B cell (primary cell): ENCODE data around the gene PRAME. TPM values are rescaled to one million over a fixed set of nuclear protein-coding genes. Genes with fewer than 3 reads are reported as not detected.

ENCODE experiments used
- ATAC-seq: fragments of 200-7000 bp; cut with Tn5 transposase; one replicate; pipeline ENCODE4 v1.10.0; 2021; ENCODE audit warnings: low read depth, mild to moderate bottlenecking, moderate number of reproducible peaks, moderate library complexity
- CTCF ChIA-PET: fragments of 350-600 bp; sonication (Branson Sonifier 250); formaldehyde crosslinking; loops from one replicate; lab custom pipeline; 2021; ENCODE audit warnings: antibody characterized with exemption, inconsistent platforms; lab: Charles Lee
- POLR2A ChIA-PET: fragments of 350-600 bp; sonication (Branson Sonifier 250); formaldehyde crosslinking; loops from one replicate; lab custom pipeline; 2021; ENCODE audit warnings: antibody characterized with exemption; lab: Charles Lee
- DNase-seq: peaks from one replicate; pipeline ENCODE4 v3.0.0; 2013
- H2AFZ ChIP-seq: 2 replicates; pipeline ENCODE4 v1.6.1; 2012; ENCODE audit warnings: mild to moderate bottlenecking, low read depth, low read length; ENCODE audit not compliant: insufficient read depth, poor library complexity, severe bottlenecking
- H3K27ac ChIP-seq, 2 donors: 1 replicate in 1 of 2; 2 replicates in 1 of 2; pipeline ENCODE4 v1.5.1; 2012 to 2013; ENCODE audit warnings: low read length in 2 of 2, mild to moderate bottlenecking in 2 of 2, moderate library complexity in 1 of 2
- H3K27me3 ChIP-seq, 4 experiments: fragments of 200-600 bp in 1 of 4; sonication (generic) in 1 of 4; replicated peaks in 1 of 4; 1 replicate in 2 of 4; 2 replicates in 2 of 4; pipeline versions ENCODE4 v1.6.1 to v1.7.0; 2013 to 2016; ENCODE audit warnings: low read length in 3 of 4, mild to moderate bottlenecking in 2 of 4, mixed read lengths in 1 of 4, moderate library complexity in 1 of 4; ENCODE audit not compliant: insufficient read depth in 4 of 4, control insufficient read depth in 3 of 4; ENCODE audit errors: control extremely low read depth in 1 of 4
- H3K36me3 ChIP-seq, 2 experiments: replicated peaks in 1 of 2; 1 replicate in 1 of 2; 2 replicates in 1 of 2; pipeline versions ENCODE4 v1.6.1 to v1.7.1; 2013; ENCODE audit warnings: low read length in 1 of 2; ENCODE audit not compliant: insufficient read depth in 2 of 2, control insufficient read depth in 1 of 2; ENCODE audit errors: control extremely low read depth in 1 of 2, extremely low read depth in 1 of 2
- H3K4me1 ChIP-seq, 2 donors: fragments of 200-600 bp in 1 of 2; sonication (generic) in 1 of 2; 1 replicate in 1 of 2; 2 replicates in 1 of 2; pipeline versions ENCODE4 v1.5.1 to v1.6.1; 2013 to 2017; ENCODE audit warnings: low read length in 2 of 2; ENCODE audit not compliant: control insufficient read depth in 2 of 2, insufficient read depth in 2 of 2
- H3K4me2 ChIP-seq: replicated peaks from 2 replicates; pipeline ENCODE3; 2012; ENCODE audit warnings: mild to moderate bottlenecking, low read depth, low read length; ENCODE audit not compliant: poor library complexity, severe bottlenecking
- H3K4me3 ChIP-seq, 5 experiments: fragments of 200-600 bp in 1 of 5; sonication (generic) in 1 of 5; 1 replicate in 3 of 5; 2 replicates in 2 of 5; pipeline versions ENCODE4 v1.5.1 to v1.7.0; 2011 to 2016; ENCODE audit warnings: low read length in 4 of 5, mild to moderate bottlenecking in 4 of 5, low read depth in 2 of 5, control low read depth in 1 of 5, moderate library complexity in 1 of 5; ENCODE audit not compliant: insufficient read depth in 1 of 5; ENCODE audit errors: control extremely low read depth in 1 of 5, extremely low read depth in 1 of 5
- H3K79me2 ChIP-seq: fragments of 200-600 bp; sonication (generic); one replicate; pipeline ENCODE4 v1.6.0; 2016; ENCODE audit warnings: low read length; ENCODE audit not compliant: control insufficient read depth, insufficient read depth
- H3K9ac ChIP-seq: fragments of 200-600 bp; sonication (generic); 2 replicates; pipeline ENCODE4 v1.6.1; 2017; ENCODE audit warnings: mild to moderate bottlenecking, low read length, moderate library complexity
- H3K9me3 ChIP-seq, 3 donors: one replicate each; pipeline versions ENCODE4 v1.6.1 to v1.7.1; 2013; ENCODE audit warnings: low read length in 2 of 3; ENCODE audit not compliant: control insufficient read depth in 2 of 3, insufficient read depth in 1 of 3; ENCODE audit errors: control extremely low read depth in 1 of 3
- H4K20me1 ChIP-seq: 2 replicates; pipeline ENCODE4 v1.6.0; 2012; ENCODE audit warnings: mild to moderate bottlenecking, low read length; ENCODE audit not compliant: insufficient read depth, control insufficient read depth, poor library complexity, severe bottlenecking
- H3K27ac Mint-ChIP-seq: one replicate; pipeline ENCODE4 v1.8.0; 2021; ENCODE audit warnings: mixed read lengths
- H3K27me3 Mint-ChIP-seq: one replicate; pipeline ENCODE4 v1.8.0; 2021; ENCODE audit warnings: mixed read lengths
- H3K4me1 Mint-ChIP-seq: one replicate; pipeline ENCODE4 v1.8.0; 2021; ENCODE audit warnings: mixed read lengths
- H3K4me3 Mint-ChIP-seq: one replicate; pipeline ENCODE4 v1.8.0; 2021; ENCODE audit warnings: mixed read lengths
- H3K9me3 Mint-ChIP-seq: one replicate; pipeline ENCODE4 v1.8.0; 2022; ENCODE audit warnings: mixed read lengths; ENCODE audit not compliant: insufficient read depth
- EZH2 ChIP-seq: IDR thresholded peaks from 2 replicates; pipeline ENCODE4 v1.6.1; 2012; ENCODE audit warnings: borderline replicate concordance, low read depth, mild to moderate bottlenecking, moderate library complexity, low read length; ENCODE audit not compliant: insufficient read depth, poor library complexity, severe bottlenecking
- WGBS: methylation state at CpG from one replicate; pipeline ENCODE4 v1.1.5; 2013; ENCODE audit warnings: missing lambda C conversion rate; ENCODE audit not compliant: insufficient coverage; 5-methylcytosine and 5-hydroxymethylcytosine counted together
- intact Hi-C: fragments of 100-400 bp; cut with micrococcal nuclease; formaldehyde crosslinking; loops from one replicate; pipeline ENCODE4 v1.10.0; 2022
- polyA plus RNA-seq: library from polyadenylated mRNA; depleted of rRNA; stranded (reverse); fragments of >200 nt; gene quantifications from 2 replicates; pipeline ENCODE4 v1.2.3, GENCODE V29; 2012
- total RNA-seq, 2 donors: library from RNA; stranded (reverse); fragments of 120-200 nt in 1 of 2; gene quantifications; 1 replicate in 1 of 2; 2 replicates in 1 of 2; pipeline versions ENCODE4 v1.2.3 to v1.2.4, GENCODE V29; 2013 to 2022
- TF ChIP-seq, protein P1 (sequence below): fragments of 200-600 bp; IDR thresholded peaks from one replicate; pipeline ENCODE4 v1.8.0; 2022; ENCODE audit warnings: antibody characterized with exemption, mild to moderate bottlenecking

PRAME gene
- total and polyA plus RNA-seq, 2 donors (not counting 1 experiment from before 2014, with no cell fraction given), result 0.63 TPM; not detected in 1

DNA sequence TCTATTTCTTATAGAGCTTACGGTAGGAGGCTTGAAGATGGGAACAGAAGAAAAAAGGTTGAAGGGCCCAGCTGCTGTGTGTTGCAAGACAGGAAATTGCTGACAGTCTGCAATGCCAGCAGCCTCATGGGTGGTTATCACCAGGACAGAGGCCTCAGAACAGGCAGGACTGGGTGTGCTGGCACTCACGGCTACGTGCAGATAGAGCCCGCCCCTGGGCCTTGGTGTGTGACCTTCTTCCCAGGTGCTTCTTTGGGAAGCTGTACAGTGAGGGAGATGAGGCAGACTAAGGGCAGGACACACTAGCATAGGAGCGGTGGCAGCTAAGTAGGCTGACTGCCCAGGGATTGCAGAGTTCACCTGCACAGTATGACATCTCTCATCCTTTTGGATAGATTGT is 12.6 kb downstream of the PRAME start:
- no peak for TF ChIP-seq EZH2
- TF ChIP-seq, protein P1, sequence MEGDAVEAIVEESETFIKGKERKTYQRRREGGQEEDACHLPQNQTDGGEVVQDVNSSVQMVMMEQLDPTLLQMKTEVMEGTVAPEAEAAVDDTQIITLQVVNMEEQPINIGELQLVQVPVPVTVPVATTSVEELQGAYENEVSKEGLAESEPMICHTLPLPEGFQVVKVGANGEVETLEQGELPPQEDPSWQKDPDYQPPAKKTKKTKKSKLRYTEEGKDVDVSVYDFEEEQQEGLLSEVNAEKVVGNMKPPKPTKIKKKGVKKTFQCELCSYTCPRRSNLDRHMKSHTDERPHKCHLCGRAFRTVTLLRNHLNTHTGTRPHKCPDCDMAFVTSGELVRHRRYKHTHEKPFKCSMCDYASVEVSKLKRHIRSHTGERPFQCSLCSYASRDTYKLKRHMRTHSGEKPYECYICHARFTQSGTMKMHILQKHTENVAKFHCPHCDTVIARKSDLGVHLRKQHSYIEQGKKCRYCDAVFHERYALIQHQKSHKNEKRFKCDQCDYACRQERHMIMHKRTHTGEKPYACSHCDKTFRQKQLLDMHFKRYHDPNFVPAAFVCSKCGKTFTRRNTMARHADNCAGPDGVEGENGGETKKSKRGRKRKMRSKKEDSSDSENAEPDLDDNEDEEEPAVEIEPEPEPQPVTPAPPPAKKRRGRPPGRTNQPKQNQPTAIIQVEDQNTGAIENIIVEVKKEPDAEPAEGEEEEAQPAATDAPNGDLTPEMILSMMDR, result no peak
- H3K9me3 ChIP-seq, result no peaks in the 10 kb centered on the region
- H3K27me3 ChIP-seq, result no peaks in the 10 kb centered on the region
- no peak overlapping the region for H3K27ac Mint-ChIP-seq
- intact Hi-C loops, result loop anchor here (5.0 kb wide), 1 partner anchor 41 kb away; no protein-coding TSS in a partner anchor
- no peak overlapping the region for H3K4me3 ChIP-seq
- H3K9ac ChIP-seq, result no peak overlapping the region
- H3K4me2 ChIP-seq, result no peak overlapping the region
- no peak for DNase-seq
- no peaks in the 10 kb centered on the region for H3K79me2 ChIP-seq
- H3K4me1 ChIP-seq, result peaks cover 0 to 12% of the 10 kb centered on the region in 2 donors
- no peaks in the 10 kb centered on the region for H4K20me1 ChIP-seq
- H3K27ac ChIP-seq, result no peak overlapping the region
- 39% methylated on average over 3 of the region's 5 CpGs for WGBS
- H3K4me3 Mint-ChIP-seq, result no peak overlapping the region
- no peak for ATAC-seq
- H3K36me3 ChIP-seq, result no peaks in the 10 kb centered on the region
- CTCF ChIA-PET, result interaction anchor here (1.0 kb wide), 1 partner anchor 31 kb away, joined by 3 read pairs; no protein-coding TSS in a partner anchor
- no peak overlapping the region for H2AFZ ChIP-seq
- no peaks in the 10 kb centered on the region for H3K9me3 Mint-ChIP-seq
- POLR2A ChIA-PET, result no interaction called here
- peaks cover 6% of the 10 kb centered on the region for H3K27me3 Mint-ChIP-seq
- peaks cover 10% of the 10 kb centered on the region for H3K4me1 Mint-ChIP-seq

DNA sequence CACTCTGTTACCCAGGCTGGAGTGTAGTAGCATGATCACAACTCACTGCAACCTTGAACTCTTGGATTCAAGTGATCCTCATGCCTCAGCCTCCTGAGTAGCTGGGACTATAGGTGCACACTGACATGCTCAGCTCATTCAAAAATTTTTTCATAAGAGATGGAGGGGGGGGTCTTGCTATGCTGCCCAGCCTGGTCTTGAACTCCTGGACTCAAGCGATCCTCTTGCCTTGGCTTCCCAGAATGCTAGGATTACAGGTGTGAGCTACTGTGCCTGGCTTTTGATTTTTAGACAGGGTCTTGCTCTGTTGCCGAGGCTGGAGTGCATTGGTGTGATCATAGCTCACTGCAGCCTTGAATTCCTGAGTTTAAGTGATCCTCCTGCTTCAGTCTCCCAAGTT is 14.0 kb downstream of the PRAME start:
- H3K27me3 Mint-ChIP-seq, result peaks cover 9% of the 10 kb centered on the region
- Histone ChIP-seq H3K27ac (no peak overlapping the region), H3K4me2 (no peak overlapping the region), H3K79me2 (no peaks in the 10 kb centered on the region), H3K9ac (no peak overlapping the region), H3K36me3 (no peaks in the 10 kb centered on the region), H3K27me3 (peaks cover 0 to 2% (median 0%) of the 10 kb centered on the region in 4 experiments), H2AFZ (no peak overlapping the region), H3K4me1 (peaks cover 0 to 12% of the 10 kb centered on the region in 2 donors), H4K20me1 (no peaks in the 10 kb centered on the region), H3K4me3 (no peak overlapping the region), H3K9me3 (no peaks in the 10 kb centered on the region)
- TF ChIP-seq, protein P1, result no peak
- no peak for TF ChIP-seq EZH2
- intact Hi-C loops, result loop anchor here (5.0 kb wide), 1 partner anchor 42 kb away; no protein-coding TSS in a partner anchor
- ATAC-seq (no peak), DNase-seq (no peak)
- H3K4me3 Mint-ChIP-seq, result no peak overlapping the region
- ChIA-PET POLR2A (interaction anchor here (0.5 kb wide), 1 partner anchor 666 kb away, joined by 3 read pairs; no protein-coding TSS in a partner anchor), CTCF (interaction anchor here (0.6 kb wide), 1 partner anchor 329 kb away, joined by 3 read pairs; no protein-coding TSS in a partner anchor)
- peaks cover 10% of the 10 kb centered on the region for H3K4me1 Mint-ChIP-seq
- 100% methylated on average over 2 of the region's 2 CpGs for WGBS
- H3K9me3 Mint-ChIP-seq, result no peaks in the 10 kb centered on the region
- no peak overlapping the region for H3K27ac Mint-ChIP-seq
